HepG2 (cell line): Measurements from ENCODE around the gene DUSP16.

ENCODE experiments used
- BHLHE40 ChIP-seq: IDR thresholded peaks from 2 replicates; pipeline ENCODE4 v1.6.1; 2011; ENCODE audit warnings: low read length, improper control_type of control experiment
- CBX5 ChIP-seq: sonication (generic); formaldehyde crosslinking; IDR thresholded peaks from 2 replicates; pipeline ENCODE4 v1.4.0; 2020; ENCODE audit warnings: missing genetic modification reagents, borderline replicate concordance
- ONECUT2 ChIP-seq: sonication (generic); formaldehyde crosslinking; IDR thresholded peaks from 2 replicates; pipeline ENCODE4 v1.4.0; 2020; ENCODE audit warnings: missing genetic modification reagents
- ZNF230 ChIP-seq: sonication (generic); formaldehyde crosslinking; IDR thresholded peaks from 2 replicates; pipeline ENCODE4 v1.4.0; 2020; ENCODE audit warnings: mild to moderate bottlenecking, missing genetic modification reagents
- ZNF512 ChIP-seq: sonication (generic); formaldehyde crosslinking; IDR thresholded peaks from 2 replicates; pipeline ENCODE4 v1.4.0; 2020; ENCODE audit warnings: mild to moderate bottlenecking, missing genetic modification reagents

- TF ChIP-seq ONECUT2 (CRISPR knock-in tag), result no peak
- peak; percentile 85; the same call in 1 of the 2 replicates for TF ChIP-seq ZNF230 (CRISPR knock-in tag)
- TF ChIP-seq ZNF512, result no peak; the same call in 1 of the 2 replicates
- TF ChIP-seq BHLHE40, result no peak
- peak; percentile 76; the same call in 1 of the 2 replicates for TF ChIP-seq CBX5 (CRISPR knock-in tag)
Observed at GRCh38 chr12:12611512-12612306, 49.0 kb upstream of the DUSP16 start, which contains the start of gene CREBL2.
